Measurements from ENCODE around the gene CLDND1. TPM values are rescaled to one million over a fixed set of nuclear protein-coding genes. Genes with fewer than 3 reads are reported as not detected.

Gene CLDND1
- total RNA-seq, result 151 and 176 TPM in 2 replicates

DNA sequence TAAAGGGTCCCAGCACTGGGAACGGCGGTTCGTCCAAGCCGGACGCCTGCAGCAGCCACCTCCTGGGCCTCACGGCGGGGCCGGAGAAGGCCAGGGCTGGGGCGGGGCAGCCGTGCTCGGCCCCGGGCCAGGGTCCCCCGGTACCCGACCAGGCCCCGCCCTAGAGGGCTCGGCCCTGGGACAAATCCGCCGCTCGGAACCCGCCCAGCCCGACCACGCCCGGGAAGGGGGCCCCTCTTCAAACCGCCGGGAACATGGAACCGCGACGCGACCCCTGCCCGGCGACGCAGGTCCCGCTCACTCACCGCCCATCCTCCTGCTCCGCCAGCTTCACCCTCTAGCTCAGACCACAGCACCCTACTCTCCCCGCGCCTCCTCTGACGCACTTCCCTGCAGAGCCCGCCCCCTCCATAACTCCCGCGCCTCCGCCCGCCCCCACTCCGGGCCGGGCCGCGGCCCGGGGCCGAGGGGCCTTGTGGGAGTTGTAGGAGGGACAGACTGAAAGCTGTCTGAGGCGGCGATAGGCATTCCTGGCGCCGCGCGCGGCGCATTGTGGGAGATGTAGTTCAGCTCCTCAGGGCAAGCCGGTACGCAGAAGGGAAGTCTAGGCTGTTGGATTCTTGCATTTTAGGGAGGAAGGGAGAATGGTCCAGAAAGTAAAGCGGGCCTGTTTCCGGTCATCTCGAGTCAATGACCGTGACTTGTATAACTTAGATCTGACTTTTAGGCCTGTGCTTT, at the start of gene CLDND1:
Gene CLDND1 (minus strand): TSS at position 359 of the 738 bp plus-strand sequence. CDS start 1,478 bp downstream, outside the sequence.

DNA sequence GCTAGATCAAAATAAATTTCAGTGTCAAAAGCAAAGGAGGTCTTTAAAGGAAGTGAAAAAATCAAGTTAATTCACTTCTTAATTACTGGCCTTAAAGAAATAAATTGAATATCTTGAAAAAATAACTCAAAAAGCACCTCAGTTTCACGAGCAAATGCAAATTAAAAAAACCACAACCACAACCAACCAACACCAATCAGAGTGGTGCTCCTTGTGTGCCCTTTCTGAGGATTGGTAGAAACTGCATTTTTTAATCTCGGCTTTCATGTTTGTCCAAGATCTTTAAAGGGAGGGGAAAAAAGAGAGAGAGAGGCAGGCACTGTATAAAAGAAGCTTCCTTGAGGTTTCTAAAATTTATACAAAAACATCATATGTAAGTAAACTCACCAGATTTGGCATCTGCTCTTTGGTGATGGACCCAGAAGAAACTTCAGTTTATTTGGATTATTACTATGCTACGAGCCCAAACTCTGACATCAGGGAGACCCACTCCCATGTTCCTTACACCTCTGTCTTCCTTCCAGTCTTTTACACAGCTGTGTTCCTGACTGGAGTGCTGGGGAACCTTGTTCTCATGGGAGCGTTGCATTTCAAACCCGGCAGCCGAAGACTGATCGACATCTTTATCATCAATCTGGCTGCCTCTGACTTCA, 9.0 kb upstream of the CLDND1 start, which contains the start of gene GPR15:
Gene GPR15 (plus strand): TSS at position 357 of the 653 bp plus-strand sequence. CDS start 56 bp downstream, at position 413.

GRCh38 chr3:98497381-98497780, 25.3 kb downstream of the CLDND1 start, which contains the start of gene OR5K2:
Gene OR5K2, plus strand, starts transcription at chr3:98497681. Its CDS starts 0 bp downstream, at chr3:98497681.

Other genes starting within 250 kb of the CLDND1 start
- gene OR5H2, start 240.4 kb downstream of the CLDND1 start, total RNA-seq, result not detected in 2 replicates
- not detected in 2 replicates for gene OR5K4, start 169.0 kb downstream of the CLDND1 start, total RNA-seq
- gene OR5K3, start 132.2 kb downstream of the CLDND1 start, total RNA-seq, result not detected in 2 replicates
- not detected in 2 replicates for gene OR5K1, start 59.7 kb downstream of the CLDND1 start, total RNA-seq
- not detected in 2 replicates for gene OR5K2, start 25.2 kb downstream of the CLDND1 start, total RNA-seq
- gene GPR15, start 9.1 kb upstream of the CLDND1 start, total RNA-seq, result not detected in 2 replicates
- gene CPOX, start 70.7 kb upstream of the CLDND1 start, total RNA-seq, result 30.5 and 35.0 TPM in 2 replicates
- gene ST3GAL6, start 240.4 kb upstream of the CLDND1 start, total RNA-seq, result 43.2 and 53.3 TPM in 2 replicates